Measurements from ENCODE around the gene OR6C65.

OR6C65 gene

DNA sequence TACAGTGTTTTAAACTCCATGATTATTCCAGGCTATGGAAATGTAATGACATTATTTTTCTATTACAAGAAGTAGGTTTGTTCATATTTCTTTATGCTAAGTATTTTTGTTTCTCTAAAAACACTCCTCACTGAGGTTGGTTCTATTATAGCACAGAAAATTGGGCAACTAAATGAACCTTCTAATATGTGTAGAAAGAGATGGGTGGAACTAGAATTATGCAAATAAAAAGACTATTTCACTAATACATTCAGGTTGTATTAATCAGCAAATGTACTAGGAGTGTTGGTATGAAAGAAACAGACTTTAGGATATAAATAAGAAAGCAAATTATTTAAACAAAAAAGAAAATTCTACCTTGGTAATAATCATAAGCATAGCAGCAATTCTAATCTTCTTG, 48.5 kb downstream of the OR6C65 start:
- no peak for DNase-seq
